K562 (cell line): Measurements from ENCODE around the gene NR1H3.

Source experiments
- EP300 ChIP-seq: IDR thresholded peaks from 2 replicates; pipeline ENCODE4 v1.6.1; 2012; ENCODE audit warnings: low read length, improper control_type of control experiment
- PCBP1 ChIP-seq: fragments of 200-400 bp; formaldehyde crosslinking; IDR thresholded peaks from 2 replicates; pipeline ENCODE4 v1.6.1; 2018; ENCODE audit warnings: mild to moderate bottlenecking, low read depth, low read length; ENCODE audit not compliant: poor library complexity, severe bottlenecking
- TSHZ1 ChIP-seq: fragments of 250-450 bp; sonication (Bioruptor Pico); IDR thresholded peaks from 2 replicates; pipeline ENCODE4 v1.4.0; 2020; ENCODE audit warnings: mild to moderate bottlenecking, moderate library complexity
- ZNF197 ChIP-seq: fragments of 200-800 bp; sonication (Bioruptor generic); IDR thresholded peaks from 2 replicates; pipeline ENCODE4 v1.6.1; 2016; ENCODE audit warnings: low read depth, missing genetic modification characterization, missing compliant biosample characterization
- TF ChIP-seq, protein P1 (sequence below): fragments of 450-650 bp; IDR thresholded peaks from 2 replicates; pipeline ENCODE4 v1.6.1; 2018; ENCODE audit not compliant: partially characterized antibody
- TF ChIP-seq, protein P2 (sequence below): fragments of 450-650 bp; formaldehyde crosslinking; conservative IDR thresholded peaks from 2 replicates; pipeline ENCODE4 v1.4.0; 2022; ENCODE audit warnings: mild to moderate bottlenecking, missing genetic modification characterization
- TF ChIP-seq, protein P3 (sequence below), 3 experiments: IDR thresholded peaks in 2 of 3; conservative IDR thresholded peaks in 1 of 3; 2 replicates each; pipeline ENCODE4 v1.5.1; 2011 to 2012; ENCODE audit warnings: low read length in 3 of 3, mild to moderate bottlenecking in 3 of 3, control low read depth in 2 of 3, improper control_type of control experiment in 1 of 3, inconsistent platforms in 1 of 3, low read depth in 1 of 3, mixed read lengths in 1 of 3, moderate library complexity in 1 of 3; ENCODE audit not compliant: insufficient read depth in 2 of 3

DNA sequence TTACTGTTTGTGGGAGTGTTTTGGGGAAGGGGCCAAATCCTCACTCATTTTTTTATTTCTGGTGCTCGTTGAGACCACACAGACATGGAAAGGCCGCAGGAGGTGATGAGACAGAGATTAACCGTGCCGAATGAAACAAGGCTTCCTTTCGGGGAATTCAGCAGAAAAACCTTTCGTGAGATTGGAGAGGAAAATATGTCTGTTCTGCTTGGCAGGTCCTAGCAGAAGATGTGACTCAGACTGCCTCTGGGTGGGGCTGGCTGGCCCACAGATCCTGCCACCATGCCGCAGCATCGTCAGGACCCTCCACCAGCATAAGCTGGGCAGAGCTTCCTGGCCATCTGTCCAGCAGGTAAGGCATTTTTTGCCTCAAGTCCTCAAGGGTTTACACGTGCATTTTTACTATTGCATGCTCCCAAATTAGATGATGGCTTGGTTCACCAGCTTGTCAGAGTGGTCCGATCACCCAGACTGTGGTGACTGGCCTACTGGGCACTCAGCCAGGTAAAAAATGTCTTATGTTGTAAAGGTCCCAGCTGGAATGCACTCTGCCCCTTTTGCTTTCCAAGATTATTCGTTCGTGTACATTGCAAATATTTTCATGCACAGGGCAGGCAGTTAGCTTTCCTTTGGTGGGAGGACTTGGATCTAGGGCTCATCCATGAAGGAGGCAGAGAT, 41.5 kb upstream of the NR1H3 start:
- TF ChIP-seq ZNF197 (CRISPR knock-in tag) (no peak), TSHZ1 (CRISPR knock-in tag) (no peak), PCBP1 (no peak), EP300 (no peak)
- TF ChIP-seq, protein P1, sequence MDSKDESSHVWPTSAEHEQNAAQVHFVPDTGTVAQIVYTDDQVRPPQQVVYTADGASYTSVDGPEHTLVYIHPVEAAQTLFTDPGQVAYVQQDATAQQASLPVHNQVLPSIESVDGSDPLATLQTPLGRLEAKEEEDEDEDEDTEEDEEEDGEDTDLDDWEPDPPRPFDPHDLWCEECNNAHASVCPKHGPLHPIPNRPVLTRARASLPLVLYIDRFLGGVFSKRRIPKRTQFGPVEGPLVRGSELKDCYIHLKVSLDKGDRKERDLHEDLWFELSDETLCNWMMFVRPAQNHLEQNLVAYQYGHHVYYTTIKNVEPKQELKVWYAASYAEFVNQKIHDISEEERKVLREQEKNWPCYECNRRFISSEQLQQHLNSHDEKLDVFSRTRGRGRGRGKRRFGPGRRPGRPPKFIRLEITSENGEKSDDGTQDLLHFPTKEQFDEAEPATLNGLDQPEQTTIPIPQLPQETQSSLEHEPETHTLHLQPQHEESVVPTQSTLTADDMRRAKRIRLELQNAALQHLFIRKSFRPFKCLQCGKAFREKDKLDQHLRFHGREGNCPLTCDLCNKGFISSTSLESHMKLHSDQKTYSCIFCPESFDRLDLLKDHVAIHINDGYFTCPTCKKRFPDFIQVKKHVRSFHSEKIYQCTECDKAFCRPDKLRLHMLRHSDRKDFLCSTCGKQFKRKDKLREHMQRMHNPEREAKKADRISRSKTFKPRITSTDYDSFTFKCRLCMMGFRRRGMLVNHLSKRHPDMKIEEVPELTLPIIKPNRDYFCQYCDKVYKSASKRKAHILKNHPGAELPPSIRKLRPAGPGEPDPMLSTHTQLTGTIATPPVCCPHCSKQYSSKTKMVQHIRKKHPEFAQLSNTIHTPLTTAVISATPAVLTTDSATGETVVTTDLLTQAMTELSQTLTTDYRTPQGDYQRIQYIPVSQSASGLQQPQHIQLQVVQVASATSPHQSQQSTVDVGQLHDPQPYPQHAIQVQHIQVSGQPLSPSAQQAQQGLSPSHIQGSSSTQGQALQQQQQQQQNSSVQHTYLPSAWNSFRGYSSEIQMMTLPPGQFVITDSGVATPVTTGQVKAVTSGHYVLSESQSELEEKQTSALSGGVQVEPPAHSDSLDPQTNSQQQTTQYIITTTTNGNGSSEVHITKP: no peak
- TF ChIP-seq, protein P2, sequence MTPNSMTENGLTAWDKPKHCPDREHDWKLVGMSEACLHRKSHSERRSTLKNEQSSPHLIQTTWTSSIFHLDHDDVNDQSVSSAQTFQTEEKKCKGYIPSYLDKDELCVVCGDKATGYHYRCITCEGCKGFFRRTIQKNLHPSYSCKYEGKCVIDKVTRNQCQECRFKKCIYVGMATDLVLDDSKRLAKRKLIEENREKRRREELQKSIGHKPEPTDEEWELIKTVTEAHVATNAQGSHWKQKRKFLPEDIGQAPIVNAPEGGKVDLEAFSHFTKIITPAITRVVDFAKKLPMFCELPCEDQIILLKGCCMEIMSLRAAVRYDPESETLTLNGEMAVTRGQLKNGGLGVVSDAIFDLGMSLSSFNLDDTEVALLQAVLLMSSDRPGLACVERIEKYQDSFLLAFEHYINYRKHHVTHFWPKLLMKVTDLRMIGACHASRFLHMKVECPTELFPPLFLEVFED: no peak
- TF ChIP-seq, protein P3, sequence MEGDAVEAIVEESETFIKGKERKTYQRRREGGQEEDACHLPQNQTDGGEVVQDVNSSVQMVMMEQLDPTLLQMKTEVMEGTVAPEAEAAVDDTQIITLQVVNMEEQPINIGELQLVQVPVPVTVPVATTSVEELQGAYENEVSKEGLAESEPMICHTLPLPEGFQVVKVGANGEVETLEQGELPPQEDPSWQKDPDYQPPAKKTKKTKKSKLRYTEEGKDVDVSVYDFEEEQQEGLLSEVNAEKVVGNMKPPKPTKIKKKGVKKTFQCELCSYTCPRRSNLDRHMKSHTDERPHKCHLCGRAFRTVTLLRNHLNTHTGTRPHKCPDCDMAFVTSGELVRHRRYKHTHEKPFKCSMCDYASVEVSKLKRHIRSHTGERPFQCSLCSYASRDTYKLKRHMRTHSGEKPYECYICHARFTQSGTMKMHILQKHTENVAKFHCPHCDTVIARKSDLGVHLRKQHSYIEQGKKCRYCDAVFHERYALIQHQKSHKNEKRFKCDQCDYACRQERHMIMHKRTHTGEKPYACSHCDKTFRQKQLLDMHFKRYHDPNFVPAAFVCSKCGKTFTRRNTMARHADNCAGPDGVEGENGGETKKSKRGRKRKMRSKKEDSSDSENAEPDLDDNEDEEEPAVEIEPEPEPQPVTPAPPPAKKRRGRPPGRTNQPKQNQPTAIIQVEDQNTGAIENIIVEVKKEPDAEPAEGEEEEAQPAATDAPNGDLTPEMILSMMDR (IDR thresholded peaks at IDR 0.05 in 2 of 3, conservative IDR thresholded peaks at IDR 0.05 in 1 of 3; ENCODE audit: insufficient read depth in 2 of 3, low read depth in 1 of 3, low read length in 3 of 3): peak in 1 of 3 experiments; percentile 21; a peak in 2 of 6 replicates
